Activated CD4-positive, alpha-beta T cell treated with anti-CD3 and anti-CD28 coated beads, Interleukin-2, amount 10 ng/mL, durations not matched to agents 7 days and 5 days (primary cell): ENCODE measurements around the gene CNTNAP5. TPM values are rescaled to one million over a fixed set of nuclear protein-coding genes. Genes with fewer than 3 reads are reported as not detected.

Experiments used
- CTCF ChIA-PET: fragments of 350-600 bp; sonication (Branson Sonifier 250); formaldehyde crosslinking; loops from one replicate; lab custom pipeline; 2021; ENCODE audit warnings: antibody characterized with exemption; lab: Charles Lee
- POLR2A ChIA-PET: fragments of 350-600 bp; sonication (Branson Sonifier 250); formaldehyde crosslinking; loops from one replicate; lab custom pipeline; 2021; ENCODE audit warnings: antibody characterized with exemption; lab: Charles Lee
- DNase-seq: peaks from one replicate; pipeline ENCODE4 v3.0.0-alpha.2; 2020
- H3K27ac Mint-ChIP-seq: one replicate; pipeline ENCODE4 v1.8.0; 2021; ENCODE audit warnings: mild to moderate bottlenecking, moderate library complexity, mixed read lengths
- H3K27me3 Mint-ChIP-seq: one replicate; pipeline ENCODE4 v1.8.0; 2021; ENCODE audit warnings: mixed read lengths
- H3K36me3 Mint-ChIP-seq: one replicate; pipeline ENCODE4 v1.8.0; 2021; ENCODE audit warnings: low read depth, mixed read lengths
- H3K4me1 Mint-ChIP-seq: one replicate; pipeline ENCODE4 v1.8.0; 2021; ENCODE audit warnings: mixed read lengths
- H3K4me3 Mint-ChIP-seq: one replicate; pipeline ENCODE4 v1.8.0; 2021; ENCODE audit warnings: mild to moderate bottlenecking, moderate library complexity, mixed read lengths
- H3K9me3 Mint-ChIP-seq: one replicate; pipeline ENCODE4 v1.8.0; 2021; ENCODE audit warnings: mixed read lengths
- total RNA-seq, 2 experiments: library from RNA; stranded (reverse); gene quantifications; one replicate each; pipeline ENCODE4 v1.2.3, GENCODE V29; 2021

CNTNAP5 gene
- total RNA-seq, 2 experiments from 2014 or later, result not detected

GRCh38 chr2:124136110-124136509 lies 111.0 kb downstream of the CNTNAP5 start:
- H3K36me3 Mint-ChIP-seq, result no peaks in the 10 kb centered on the region
- no peak overlapping the region for H3K27ac Mint-ChIP-seq
- H3K9me3 Mint-ChIP-seq, result peaks cover 6% of the 10 kb centered on the region
- POLR2A ChIA-PET, result no interaction called here
- DNase-seq, result no peak
- no peaks in the 10 kb centered on the region for H3K27me3 Mint-ChIP-seq
- no peaks in the 10 kb centered on the region for H3K4me1 Mint-ChIP-seq
- no peak overlapping the region for H3K4me3 Mint-ChIP-seq
- CTCF ChIA-PET, result no interaction called here

- no peaks in the 10 kb centered on the region for H3K36me3 Mint-ChIP-seq
- H3K27ac Mint-ChIP-seq, result no peak overlapping the region
- ChIA-PET CTCF (no interaction called here), POLR2A (no interaction called here)
- H3K27me3 Mint-ChIP-seq, result no peaks in the 10 kb centered on the region
- H3K4me3 Mint-ChIP-seq, result no peak overlapping the region
- DNase-seq, result no peak
- H3K9me3 Mint-ChIP-seq, result peaks cover 6% of the 10 kb centered on the region
- no peaks in the 10 kb centered on the region for H3K4me1 Mint-ChIP-seq
Measured at GRCh38 chr2:124138076-124138475, 113.0 kb downstream of the CNTNAP5 start.

DNA sequence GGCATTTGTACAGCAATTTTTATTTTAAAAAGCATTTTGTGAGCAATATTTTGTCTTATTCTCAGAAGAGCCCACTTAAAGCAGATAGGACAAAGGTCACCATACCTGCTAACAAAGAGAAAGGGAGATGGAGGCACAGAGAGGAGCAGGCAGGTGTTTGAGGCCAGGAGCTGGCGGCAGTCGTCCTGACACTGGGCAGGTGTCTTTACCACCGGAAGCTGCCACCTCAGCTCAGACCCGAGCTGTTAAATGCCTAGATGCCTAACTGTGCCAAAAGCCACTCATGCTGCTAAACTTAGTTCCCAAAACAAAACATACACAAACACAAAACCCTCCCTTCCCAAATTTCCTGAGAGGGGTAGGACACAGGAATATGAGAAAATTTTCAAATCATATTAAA lies 120.9 kb downstream of the CNTNAP5 start:
- CTCF ChIA-PET, result no interaction called here
- Mint-ChIP-seq H3K4me3 (no peak overlapping the region), H3K36me3 (no peaks in the 10 kb centered on the region), H3K4me1 (no peaks in the 10 kb centered on the region), H3K27ac (no peak overlapping the region), H3K9me3 (peaks cover 5% of the 10 kb centered on the region), H3K27me3 (no peaks in the 10 kb centered on the region)
- POLR2A ChIA-PET, result no interaction called here
- no peak for DNase-seq

- H3K27ac Mint-ChIP-seq, result no peak overlapping the region
- no peak for DNase-seq
- H3K36me3 Mint-ChIP-seq, result no peaks in the 10 kb centered on the region
- ChIA-PET CTCF (no interaction called here), POLR2A (no interaction called here)
- H3K4me3 Mint-ChIP-seq, result no peak overlapping the region
- H3K9me3 Mint-ChIP-seq, result peaks cover 5% of the 10 kb centered on the region
- H3K27me3 Mint-ChIP-seq, result no peaks in the 10 kb centered on the region
- H3K4me1 Mint-ChIP-seq, result no peaks in the 10 kb centered on the region
Measured at GRCh38 chr2:124147552-124147951, 122.5 kb downstream of the CNTNAP5 start.

- Mint-ChIP-seq H3K27me3 (no peaks in the 10 kb centered on the region), H3K27ac (no peak overlapping the region), H3K9me3 (peaks cover 5% of the 10 kb centered on the region), H3K4me3 (no peak overlapping the region), H3K4me1 (no peaks in the 10 kb centered on the region), H3K36me3 (no peaks in the 10 kb centered on the region)
- DNase-seq, result no peak
- ChIA-PET POLR2A (no interaction called here), CTCF (no interaction called here)
Measured at GRCh38 chr2:124149571-124149970, 124.5 kb downstream of the CNTNAP5 start.

DNA sequence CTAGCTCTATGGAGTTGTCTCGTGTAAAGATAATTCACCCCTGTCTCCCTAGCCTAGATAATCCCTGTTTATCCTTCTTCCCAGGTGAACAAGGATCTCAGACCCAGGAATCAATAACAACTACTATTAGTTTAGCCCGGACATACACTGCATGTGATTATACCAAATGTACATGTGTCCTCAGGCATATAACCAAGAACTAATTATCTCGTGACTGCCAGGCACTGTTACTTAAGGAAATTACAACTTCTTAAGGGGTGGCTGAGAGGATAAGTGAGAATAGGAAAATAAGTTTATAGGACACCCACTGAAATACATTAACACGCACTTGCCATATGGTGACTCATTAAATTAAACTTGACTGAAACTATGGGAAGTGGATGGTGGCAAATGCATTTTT lies 126.6 kb downstream of the CNTNAP5 start:
- Mint-ChIP-seq H3K4me1 (no peaks in the 10 kb centered on the region), H3K27me3 (no peaks in the 10 kb centered on the region), H3K27ac (no peak overlapping the region), H3K9me3 (peaks cover 5% of the 10 kb centered on the region), H3K36me3 (no peaks in the 10 kb centered on the region), H3K4me3 (no peak overlapping the region)
- ChIA-PET CTCF (no interaction called here), POLR2A (no interaction called here)
- DNase-seq, result no peak

DNA sequence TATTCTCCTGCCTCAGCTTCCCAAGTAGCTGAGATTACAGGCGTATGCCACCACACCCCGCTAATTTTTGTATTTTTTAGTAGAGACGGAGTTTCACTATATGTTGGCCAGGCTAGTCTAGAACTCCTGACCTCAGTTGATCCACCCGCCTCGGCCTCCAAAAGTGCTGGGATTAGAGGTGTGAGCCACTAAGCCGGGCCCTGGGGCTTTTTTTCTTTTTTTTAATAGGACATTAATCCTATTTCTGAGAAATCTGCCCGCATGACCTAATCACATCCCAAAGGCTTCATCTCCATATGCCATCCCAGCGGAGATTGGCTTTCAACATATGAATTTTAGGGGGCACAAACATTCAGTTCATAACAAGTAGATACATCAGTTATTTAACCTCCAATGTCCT lies 128.6 kb downstream of the CNTNAP5 start:
- H3K4me1 Mint-ChIP-seq, result no peaks in the 10 kb centered on the region
- ChIA-PET POLR2A (no interaction called here), CTCF (no interaction called here)
- no peak for DNase-seq
- no peaks in the 10 kb centered on the region for H3K27me3 Mint-ChIP-seq
- H3K9me3 Mint-ChIP-seq, result peaks cover 4% of the 10 kb centered on the region
- no peaks in the 10 kb centered on the region for H3K36me3 Mint-ChIP-seq
- no peak overlapping the region for H3K27ac Mint-ChIP-seq
- H3K4me3 Mint-ChIP-seq, result no peak overlapping the region

DNA sequence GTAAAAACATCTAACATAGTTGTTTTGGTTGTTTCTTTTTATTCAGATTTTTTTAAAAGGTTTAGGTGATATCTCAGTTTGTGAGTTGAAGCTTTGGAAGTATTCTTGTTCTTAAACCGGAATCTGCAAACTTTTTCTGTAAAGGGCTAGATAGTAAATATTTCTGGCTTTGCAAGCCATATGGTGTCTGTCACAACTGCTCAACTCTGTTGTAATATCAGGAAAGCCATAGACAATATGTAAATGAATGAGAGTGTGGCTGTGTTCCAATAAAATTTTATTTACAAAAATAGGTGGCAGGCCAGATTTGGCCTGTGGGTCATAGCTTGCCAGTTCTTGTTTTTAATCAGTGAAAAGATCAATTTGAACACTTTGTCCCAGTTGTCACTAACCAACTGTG lies 134.1 kb downstream of the CNTNAP5 start:
- Mint-ChIP-seq H3K4me1 (no peaks in the 10 kb centered on the region), H3K36me3 (no peaks in the 10 kb centered on the region), H3K4me3 (no peak overlapping the region), H3K27ac (no peak overlapping the region), H3K27me3 (no peaks in the 10 kb centered on the region), H3K9me3 (peaks cover 3% of the 10 kb centered on the region)
- no peak for DNase-seq
- ChIA-PET POLR2A (no interaction called here), CTCF (no interaction called here)

DNA sequence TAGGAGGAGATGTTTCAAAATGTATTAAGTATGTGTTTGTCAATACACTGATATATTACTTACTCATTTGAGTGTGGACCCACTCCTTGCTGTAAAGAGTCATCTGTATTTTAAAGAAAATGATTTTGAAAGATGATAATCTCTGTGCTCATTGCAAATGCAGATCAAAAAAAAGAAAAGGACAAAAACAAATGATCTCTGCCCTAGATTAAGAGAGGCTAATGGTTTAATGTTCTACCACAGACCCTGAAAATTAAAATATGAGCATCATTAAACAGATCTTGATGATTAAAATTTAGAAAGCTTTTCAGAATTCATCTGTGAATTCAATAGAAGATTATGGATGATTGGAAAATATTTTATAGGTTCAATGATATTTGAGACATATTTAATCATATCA lies 136.5 kb downstream of the CNTNAP5 start:
- H3K4me3 Mint-ChIP-seq, result no peak overlapping the region
- H3K9me3 Mint-ChIP-seq, result peaks cover 3% of the 10 kb centered on the region
- H3K27ac Mint-ChIP-seq, result no peak overlapping the region
- no peaks in the 10 kb centered on the region for H3K27me3 Mint-ChIP-seq
- no peaks in the 10 kb centered on the region for H3K36me3 Mint-ChIP-seq
- no peak for DNase-seq
- no peaks in the 10 kb centered on the region for H3K4me1 Mint-ChIP-seq
- ChIA-PET POLR2A (no interaction called here), CTCF (interaction anchor here (1.1 kb wide), 1 partner anchor 112 kb away, joined by 3 read pairs; no protein-coding TSS in a partner anchor)

GRCh38 chr2:124162256-124162655 lies 137.2 kb downstream of the CNTNAP5 start:
- Mint-ChIP-seq H3K27ac (no peak overlapping the region), H3K4me3 (no peak overlapping the region), H3K27me3 (no peaks in the 10 kb centered on the region), H3K36me3 (no peaks in the 10 kb centered on the region), H3K9me3 (peaks cover 3% of the 10 kb centered on the region), H3K4me1 (no peaks in the 10 kb centered on the region)
- POLR2A ChIA-PET, result no interaction called here
- CTCF ChIA-PET, result no interaction called here
- no peak for DNase-seq

DNA sequence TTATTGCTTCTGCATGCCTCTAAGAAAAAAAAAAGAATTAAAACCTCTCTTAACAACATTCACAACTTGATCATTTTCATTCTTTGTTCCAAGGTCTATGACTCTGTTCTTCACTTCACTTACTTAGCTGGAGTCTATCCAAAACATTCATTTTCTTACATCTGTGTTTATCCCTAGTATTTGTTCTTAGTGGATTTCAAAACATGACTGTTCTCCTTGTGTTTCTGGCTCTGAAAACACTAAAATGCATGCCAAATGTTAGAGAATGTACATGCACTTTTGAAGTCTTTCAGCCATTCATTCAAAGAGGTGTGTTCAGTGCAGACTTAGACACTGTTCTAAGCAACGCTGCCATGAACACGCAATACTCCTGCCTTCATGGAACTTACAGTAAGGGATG lies 138.8 kb downstream of the CNTNAP5 start:
- no peaks in the 10 kb centered on the region for H3K36me3 Mint-ChIP-seq
- no peaks in the 10 kb centered on the region for H3K4me1 Mint-ChIP-seq
- no peaks in the 10 kb centered on the region for H3K9me3 Mint-ChIP-seq
- no peaks in the 10 kb centered on the region for H3K27me3 Mint-ChIP-seq
- DNase-seq, result no peak
- H3K27ac Mint-ChIP-seq, result no peak overlapping the region
- ChIA-PET CTCF (no interaction called here), POLR2A (no interaction called here)
- no peak overlapping the region for H3K4me3 Mint-ChIP-seq

DNA sequence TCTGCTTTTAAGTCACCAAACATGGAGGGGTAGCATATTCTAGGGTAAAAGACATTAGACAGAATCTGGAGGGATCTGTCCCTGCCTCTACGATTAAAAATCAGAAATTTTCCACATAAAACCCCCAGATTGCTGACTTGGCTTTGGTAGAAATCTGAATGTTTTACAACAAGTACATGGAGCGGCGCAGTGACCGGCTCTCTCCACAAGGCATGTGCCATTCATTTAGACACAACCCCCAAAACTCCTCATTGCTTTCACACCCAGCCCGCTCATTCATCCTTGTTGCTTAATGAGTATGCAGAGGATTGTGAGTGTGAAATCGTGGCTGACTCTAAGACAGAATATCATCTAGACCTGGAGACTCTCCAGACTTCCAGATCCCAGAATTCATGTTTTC lies 140.6 kb downstream of the CNTNAP5 start:
- no peak for DNase-seq
- Mint-ChIP-seq H3K36me3 (no peaks in the 10 kb centered on the region), H3K4me1 (no peaks in the 10 kb centered on the region), H3K27me3 (no peaks in the 10 kb centered on the region), H3K27ac (no peak overlapping the region), H3K9me3 (peaks cover 5% of the 10 kb centered on the region), H3K4me3 (no peak overlapping the region)
- ChIA-PET CTCF (no interaction called here), POLR2A (no interaction called here)

- Mint-ChIP-seq H3K9me3 (peaks cover 5% of the 10 kb centered on the region), H3K4me3 (no peak overlapping the region), H3K27ac (no peak overlapping the region), H3K4me1 (no peaks in the 10 kb centered on the region), H3K36me3 (no peaks in the 10 kb centered on the region), H3K27me3 (no peaks in the 10 kb centered on the region)
- DNase-seq, result no peak
- POLR2A ChIA-PET, result no interaction called here
- CTCF ChIA-PET, result no interaction called here
Measured at GRCh38 chr2:124171472-124172063, 146.5 kb downstream of the CNTNAP5 start.

DNA sequence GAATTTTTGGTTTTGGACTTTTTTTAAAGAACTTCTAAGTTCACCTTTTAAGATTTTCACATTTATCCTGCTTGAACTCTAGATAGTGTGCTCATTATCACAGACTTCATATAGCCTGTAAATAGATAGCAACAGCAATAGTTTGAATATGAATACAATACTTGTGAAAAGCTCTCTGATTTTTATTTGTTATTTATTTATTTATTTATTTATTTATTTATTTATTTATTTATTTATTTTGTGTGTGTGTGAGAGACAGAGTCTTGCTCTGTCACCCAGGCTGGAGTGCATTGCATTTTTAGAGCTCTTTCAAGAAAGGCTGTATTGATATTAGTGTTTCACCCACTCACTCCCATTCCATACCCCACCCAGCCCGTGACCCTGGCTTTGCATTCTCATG lies 153.6 kb downstream of the CNTNAP5 start:
- ChIA-PET POLR2A (no interaction called here), CTCF (no interaction called here)
- H3K9me3 Mint-ChIP-seq, result no peaks in the 10 kb centered on the region
- H3K27me3 Mint-ChIP-seq, result no peaks in the 10 kb centered on the region
- H3K4me1 Mint-ChIP-seq, result no peaks in the 10 kb centered on the region
- H3K4me3 Mint-ChIP-seq, result no peak overlapping the region
- no peaks in the 10 kb centered on the region for H3K36me3 Mint-ChIP-seq
- DNase-seq, result no peak
- no peak overlapping the region for H3K27ac Mint-ChIP-seq
